Measurements from ENCODE around the gene MAN2B1.

DNA sequence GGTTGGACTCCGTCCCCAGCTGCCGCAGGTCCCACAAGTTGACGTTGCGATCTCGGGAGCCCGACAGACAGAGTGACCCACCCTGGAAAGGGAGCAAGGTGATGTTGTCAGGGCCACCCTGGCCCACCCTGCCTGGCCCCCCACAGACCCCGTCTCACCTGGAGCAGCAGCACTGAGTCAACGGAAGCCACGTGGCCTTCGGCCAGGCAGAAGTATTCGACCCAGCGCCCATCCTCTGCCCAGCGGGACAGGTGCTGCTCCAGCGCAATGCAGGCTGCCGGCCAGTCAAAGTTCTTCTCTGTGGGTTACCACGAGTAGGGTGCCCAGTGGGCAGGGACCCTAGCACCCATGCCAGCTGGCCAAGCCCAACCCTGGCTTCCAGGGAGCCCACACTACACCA lies 28.1 kb upstream of the MAN2B1 start:
- no peak for TF ChIP-seq POLR2A (IDR thresholded peaks at IDR 0.05; ENCODE audit: low read length)
- TF ChIP-seq KDM1A (IDR thresholded peaks at IDR 0.05; ENCODE audit: low read depth) = no peak
- TF ChIP-seq, protein P1, sequence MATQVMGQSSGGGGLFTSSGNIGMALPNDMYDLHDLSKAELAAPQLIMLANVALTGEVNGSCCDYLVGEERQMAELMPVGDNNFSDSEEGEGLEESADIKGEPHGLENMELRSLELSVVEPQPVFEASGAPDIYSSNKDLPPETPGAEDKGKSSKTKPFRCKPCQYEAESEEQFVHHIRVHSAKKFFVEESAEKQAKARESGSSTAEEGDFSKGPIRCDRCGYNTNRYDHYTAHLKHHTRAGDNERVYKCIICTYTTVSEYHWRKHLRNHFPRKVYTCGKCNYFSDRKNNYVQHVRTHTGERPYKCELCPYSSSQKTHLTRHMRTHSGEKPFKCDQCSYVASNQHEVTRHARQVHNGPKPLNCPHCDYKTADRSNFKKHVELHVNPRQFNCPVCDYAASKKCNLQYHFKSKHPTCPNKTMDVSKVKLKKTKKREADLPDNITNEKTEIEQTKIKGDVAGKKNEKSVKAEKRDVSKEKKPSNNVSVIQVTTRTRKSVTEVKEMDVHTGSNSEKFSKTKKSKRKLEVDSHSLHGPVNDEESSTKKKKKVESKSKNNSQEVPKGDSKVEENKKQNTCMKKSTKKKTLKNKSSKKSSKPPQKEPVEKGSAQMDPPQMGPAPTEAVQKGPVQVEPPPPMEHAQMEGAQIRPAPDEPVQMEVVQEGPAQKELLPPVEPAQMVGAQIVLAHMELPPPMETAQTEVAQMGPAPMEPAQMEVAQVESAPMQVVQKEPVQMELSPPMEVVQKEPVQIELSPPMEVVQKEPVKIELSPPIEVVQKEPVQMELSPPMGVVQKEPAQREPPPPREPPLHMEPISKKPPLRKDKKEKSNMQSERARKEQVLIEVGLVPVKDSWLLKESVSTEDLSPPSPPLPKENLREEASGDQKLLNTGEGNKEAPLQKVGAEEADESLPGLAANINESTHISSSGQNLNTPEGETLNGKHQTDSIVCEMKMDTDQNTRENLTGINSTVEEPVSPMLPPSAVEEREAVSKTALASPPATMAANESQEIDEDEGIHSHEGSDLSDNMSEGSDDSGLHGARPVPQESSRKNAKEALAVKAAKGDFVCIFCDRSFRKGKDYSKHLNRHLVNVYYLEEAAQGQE (IDR thresholded peaks at IDR 0.05) = no peak
- no peak for TF ChIP-seq KDM5A (IDR thresholded peaks at IDR 0.05)
- TF ChIP-seq SREBF2 (IDR thresholded peaks at IDR 0.05) = no peak

All from A549 (cell line).